Measurements from ENCODE around the gene LONRF2.

- TF ChIP-seq CTCF (conservative IDR thresholded peaks at IDR 0.05; ENCODE audit: low read length) = no peak
- no peak for TF ChIP-seq EZH2phosphoT487 (IDR thresholded peaks at IDR 0.05; ENCODE audit: borderline replicate concordance)
Measured at GRCh38 chr2:100235581-100235980, 86.7 kb downstream of the LONRF2 start.
